Measurements from ENCODE around the gene GPR150.
"Not testable (repeated sequence)": the region's sequence is repeated elsewhere in the genome, so short reads cannot be mapped to it uniquely, and the experiment has no call there.

GPR150 gene

GRCh38 chr5:95623706-95624105 is 3.8 kb downstream of the GPR150 start:
- DNase-seq (ENCODE audit: low spot score): no peak

- no peak for DNase-seq (ENCODE audit: low spot score)
Measured at GRCh38 chr5:95624368-95624767, 4.5 kb downstream of the GPR150 start.

GRCh38 chr5:95626701-95627100 is 6.8 kb downstream of the GPR150 start:
- DNase-seq (ENCODE audit: low spot score): no peak

- no peak for DNase-seq (ENCODE audit: low spot score)
Measured at GRCh38 chr5:95627971-95628810, 8.3 kb downstream of the GPR150 start.

GRCh38 chr5:95628933-95629332 is 9.0 kb downstream of the GPR150 start:
- no peak for DNase-seq (ENCODE audit: low spot score)

- no peak for DNase-seq (ENCODE audit: low spot score)
Measured at GRCh38 chr5:95630394-95630917, 10.6 kb downstream of the GPR150 start.

GRCh38 chr5:95631255-95631958 is 11.5 kb downstream of the GPR150 start:
- DNase-seq (ENCODE audit: low spot score): peak; percentile 26

- DNase-seq (ENCODE audit: low spot score): no peak
Measured at GRCh38 chr5:95631991-95632675, 12.2 kb downstream of the GPR150 start.

GRCh38 chr5:95632942-95633341 is 13.1 kb downstream of the GPR150 start:
- DNase-seq (ENCODE audit: low spot score): not testable (repeated sequence)

- DNase-seq (ENCODE audit: low spot score): no peak
Measured at GRCh38 chr5:95633671-95634070, 13.8 kb downstream of the GPR150 start.

GRCh38 chr5:95634081-95634480 is 14.2 kb downstream of the GPR150 start:
- no peak for DNase-seq (ENCODE audit: low spot score)

- no peak for DNase-seq (ENCODE audit: low spot score)
Measured at GRCh38 chr5:95638632-95639031, 18.7 kb downstream of the GPR150 start.

- DNase-seq (ENCODE audit: low spot score): no peak
Measured at GRCh38 chr5:95641741-95642220, 21.9 kb downstream of the GPR150 start.

- no peak for DNase-seq (ENCODE audit: low spot score)
Measured at GRCh38 chr5:95643152-95643551, 23.3 kb downstream of the GPR150 start.

- peak; percentile 61 for DNase-seq (ENCODE audit: low spot score)
Measured at GRCh38 chr5:95644351-95645042, 24.6 kb downstream of the GPR150 start.

- DNase-seq (ENCODE audit: low spot score): not testable (repeated sequence)
Measured at GRCh38 chr5:95646226-95646568, 26.3 kb downstream of the GPR150 start.

GRCh38 chr5:95646569-95647431 is 26.9 kb downstream of the GPR150 start, which contains the start of gene RFESD:
Gene RFESD, plus strand, starts transcription at chr5:95646777. Its CDS starts 5,495 bp downstream, at chr5:95652272.
- DNase-seq (ENCODE audit: low spot score): peak; percentile 99

GRCh38 chr5:95647886-95648860 is 28.3 kb downstream of the GPR150 start:
- peak; percentile 2 for DNase-seq (ENCODE audit: low spot score)

GRCh38 chr5:95649274-95649673 is 29.4 kb downstream of the GPR150 start:
- DNase-seq (ENCODE audit: low spot score): no peak

All from LoVo (cell line).